PC-9 (cell line): ENCODE data around the gene ABLIM1.

Source experiments
- CTCF ChIP-seq: fragments of 200-600 bp; sonication (generic); conservative IDR thresholded peaks from 2 replicates; pipeline ENCODE4 v1.6.1; 2017; ENCODE audit warnings: mixed run types, antibody characterized with exemption, mild to moderate bottlenecking, moderate library complexity
- EZH2 ChIP-seq: fragments of 200-600 bp; sonication (generic); IDR thresholded peaks from 2 replicates; pipeline ENCODE4 v1.8.0; 2017; ENCODE audit warnings: antibody characterized with exemption, low read depth

DNA sequence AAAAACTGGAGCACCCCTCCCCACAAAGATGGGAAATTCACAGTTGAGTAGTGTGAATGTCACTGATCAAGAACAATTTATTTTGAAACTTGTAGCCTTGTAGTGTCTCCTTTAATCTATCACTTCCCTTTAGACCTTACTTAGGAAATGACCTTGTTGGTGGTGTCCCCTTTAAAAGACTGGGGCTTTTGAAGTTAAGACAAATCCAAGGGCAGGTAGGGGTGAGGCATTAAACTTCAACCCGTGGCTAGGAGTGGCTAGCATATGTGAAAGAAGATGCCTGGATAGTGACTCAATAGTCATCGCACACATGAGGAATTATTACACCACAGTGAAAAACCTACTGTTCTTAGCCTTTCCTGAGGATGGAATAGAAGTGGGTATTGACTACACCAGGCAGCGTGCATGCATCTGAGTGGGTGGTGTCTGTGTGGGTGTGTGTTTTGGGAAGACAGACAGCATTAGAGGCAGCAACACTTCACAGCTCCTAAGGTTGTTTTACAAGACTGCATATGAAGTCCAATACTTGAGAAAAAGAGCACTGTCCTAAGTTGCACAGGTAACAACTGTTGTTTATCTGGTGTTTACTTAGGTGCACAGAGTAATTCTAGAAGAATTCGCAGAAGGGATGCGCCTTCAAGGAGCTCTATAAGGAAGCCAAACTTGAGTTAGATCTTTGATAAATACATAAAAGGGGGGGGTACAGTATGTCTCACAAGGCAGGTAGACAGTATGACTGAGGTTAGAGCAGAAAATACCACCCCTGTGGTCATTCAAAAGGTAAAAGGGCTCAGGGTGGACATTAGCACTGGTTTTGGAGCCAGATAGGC, 32.9 kb downstream of the ABLIM1 start:
- TF ChIP-seq CTCF (no peak), EZH2 (no peak)
